Uterus (tissue), 2 donors: ENCODE data around the gene TMEM258.

Experiments used
- CTCF ChIP-seq, 4 experiments: fragments of 200-600 bp in 2 of 4; fragments of 450-650 bp in 2 of 4; sonication (generic) in 2 of 4; IDR thresholded peaks; one replicate each; pipeline ENCODE4 v1.5.1; 2016 to 2019; ENCODE audit warnings: antibody characterized with exemption in 4 of 4, mild to moderate bottlenecking in 2 of 4, moderate library complexity in 1 of 4
- POLR2A ChIP-seq, 2 donors: fragments of 450-650 bp; IDR thresholded peaks; one replicate each; pipeline ENCODE4 v1.6.1; 2016; ENCODE audit warnings: antibody characterized with exemption in 2 of 2, mild to moderate bottlenecking in 1 of 2, moderate library complexity in 1 of 2

- no peak for TF ChIP-seq POLR2A (IDR thresholded peaks at IDR 0.05)
- no peak for TF ChIP-seq CTCF (IDR thresholded peaks at IDR 0.05)
Measured at GRCh38 chr11:61817471-61818202, 25.2 kb upstream of the TMEM258 start.
